Body of pancreas (tissue), 4 donors: ENCODE measurements around the gene SPINK1. TPM values are rescaled to one million over a fixed set of nuclear protein-coding genes. Genes with fewer than 3 reads are reported as not detected.
"Not testable (repeated sequence)": the region's sequence is repeated elsewhere in the genome, so short reads cannot be mapped to it uniquely, and the experiment has no call there.

Source experiments
- ATAC-seq: fragments of 150-250 bp; one replicate; pipeline ENCODE4 v1.9.1; 2016
- DNase-seq, 4 donors: peaks; one replicate each; pipeline ENCODE4 v3.0.0-alpha.2; 2019
- H3K27ac ChIP-seq, 4 donors: fragments of 200-600 bp; sonication (generic); 1 replicate in 3 of 4; 2 replicates in 1 of 4; pipeline versions ENCODE4 v1.5.1 to v1.6.1; 2016 to 2019; ENCODE audit warnings: mild to moderate bottlenecking in 1 of 4, mixed read lengths in 1 of 4, moderate library complexity in 1 of 4
- H3K27me3 ChIP-seq, 2 donors: fragments of 200-600 bp; sonication (generic); one replicate each; pipeline ENCODE4 v1.6.0; 2016; ENCODE audit warnings: mild to moderate bottlenecking in 1 of 2
- H3K36me3 ChIP-seq, 2 donors: fragments of 200-600 bp; sonication (generic); replicated peaks in 1 of 2; 2 replicates each; pipeline ENCODE4 v1.5.1; 2016; ENCODE audit warnings: low read depth in 2 of 2; ENCODE audit not compliant: insufficient read depth in 1 of 2
- H3K4me1 ChIP-seq: fragments of 200-600 bp; sonication (generic); one replicate; pipeline ENCODE4 v1.6.0; 2016
- H3K4me3 ChIP-seq, 2 donors: fragments of 200-600 bp; sonication (generic); 1 replicate in 1 of 2; 2 replicates in 1 of 2; pipeline ENCODE4 v1.5.1; 2016 to 2019
- H3K9me3 ChIP-seq, 3 donors: fragments of 200-600 bp; sonication (generic); 1 replicate in 2 of 3; 2 replicates in 1 of 3; pipeline ENCODE4 v1.5.1; 2016
- POLR2A ChIP-seq, 3 donors: fragments of 450-650 bp; IDR thresholded peaks; one replicate each; pipeline ENCODE4 v1.6.1; 2016; ENCODE audit warnings: antibody characterized with exemption in 3 of 3, mild to moderate bottlenecking in 2 of 3
- WGBS, 2 donors: methylation state at CpG; one replicate each; pipeline ENCODE4 v1.1.5; 2017; 5-methylcytosine and 5-hydroxymethylcytosine counted together
- intact Hi-C: fragments of 100-400 bp; cut with DNase I; formaldehyde crosslinking; loops from one replicate; pipeline ENCODE4 v1.15.1; 2023
- total RNA-seq, 2 donors: library from RNA; depleted of rRNA; stranded (reverse); fragments of >200 nt; gene quantifications; one replicate each; pipeline ENCODE4 v1.1.0, GENCODE V29; 2016
- TF ChIP-seq, protein P1 (sequence below), 7 experiments: fragments of 450-650 bp in 4 of 7; fragments of 200-600 bp in 3 of 7; sonication (generic) in 3 of 7; IDR thresholded peaks; one replicate each; pipeline ENCODE4 v1.5.1; 2016 to 2019; ENCODE audit warnings: antibody characterized with exemption in 7 of 7

The SPINK1 gene
- total RNA-seq, 2 donors from 2014 or later, result 3,901 to 5,969 TPM

DNA sequence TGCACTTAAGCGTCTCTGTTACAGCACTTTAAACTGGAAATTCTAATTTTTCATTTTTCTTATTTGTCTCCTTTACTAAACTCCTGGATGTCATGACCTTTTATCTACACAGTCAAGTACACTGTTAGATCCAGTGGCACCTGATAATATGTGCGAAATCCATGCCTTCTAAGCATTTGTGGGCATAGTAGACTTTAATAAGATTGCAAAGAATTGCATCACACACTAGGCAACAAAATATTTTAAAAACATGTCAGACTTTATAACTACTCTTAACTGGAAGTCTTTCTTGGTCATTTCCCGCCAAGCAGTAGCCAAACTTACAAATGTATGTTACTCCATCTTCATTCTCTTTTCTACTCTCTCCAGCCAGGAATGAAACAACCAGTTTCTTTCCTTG, 5.0 kb upstream of the SPINK1 start:
- no peaks in the 10 kb centered on the region for H3K9me3 ChIP-seq
- peak overlapping the region; percentile 25 to 83 (median 76) for H3K27ac ChIP-seq
- WGBS, 2 donors, result 30 to 36% methylated on average over 3 of the region's 3 CpGs
- intact Hi-C loops, result no loop called here
- H3K27me3 ChIP-seq, result no peaks in the 10 kb centered on the region
- peak in 2 of 3 donors; percentile 23 to 38 for TF ChIP-seq POLR2A (IDR thresholded peaks at IDR 0.05)
- TF ChIP-seq, protein P1, sequence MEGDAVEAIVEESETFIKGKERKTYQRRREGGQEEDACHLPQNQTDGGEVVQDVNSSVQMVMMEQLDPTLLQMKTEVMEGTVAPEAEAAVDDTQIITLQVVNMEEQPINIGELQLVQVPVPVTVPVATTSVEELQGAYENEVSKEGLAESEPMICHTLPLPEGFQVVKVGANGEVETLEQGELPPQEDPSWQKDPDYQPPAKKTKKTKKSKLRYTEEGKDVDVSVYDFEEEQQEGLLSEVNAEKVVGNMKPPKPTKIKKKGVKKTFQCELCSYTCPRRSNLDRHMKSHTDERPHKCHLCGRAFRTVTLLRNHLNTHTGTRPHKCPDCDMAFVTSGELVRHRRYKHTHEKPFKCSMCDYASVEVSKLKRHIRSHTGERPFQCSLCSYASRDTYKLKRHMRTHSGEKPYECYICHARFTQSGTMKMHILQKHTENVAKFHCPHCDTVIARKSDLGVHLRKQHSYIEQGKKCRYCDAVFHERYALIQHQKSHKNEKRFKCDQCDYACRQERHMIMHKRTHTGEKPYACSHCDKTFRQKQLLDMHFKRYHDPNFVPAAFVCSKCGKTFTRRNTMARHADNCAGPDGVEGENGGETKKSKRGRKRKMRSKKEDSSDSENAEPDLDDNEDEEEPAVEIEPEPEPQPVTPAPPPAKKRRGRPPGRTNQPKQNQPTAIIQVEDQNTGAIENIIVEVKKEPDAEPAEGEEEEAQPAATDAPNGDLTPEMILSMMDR (IDR thresholded peaks at IDR 0.05), result no peak
- ATAC-seq (peak; percentile 8), DNase-seq (no peak)
- no peaks in the 10 kb centered on the region for H3K36me3 ChIP-seq
- no peak overlapping the region for H3K4me3 ChIP-seq
- peaks cover 73% of the 10 kb centered on the region for H3K4me1 ChIP-seq

GRCh38 chr5:147835386-147835798, 3.9 kb upstream of the SPINK1 start:
- peak overlapping the region; percentile 27 to 83 (median 76) for H3K27ac ChIP-seq

DNA sequence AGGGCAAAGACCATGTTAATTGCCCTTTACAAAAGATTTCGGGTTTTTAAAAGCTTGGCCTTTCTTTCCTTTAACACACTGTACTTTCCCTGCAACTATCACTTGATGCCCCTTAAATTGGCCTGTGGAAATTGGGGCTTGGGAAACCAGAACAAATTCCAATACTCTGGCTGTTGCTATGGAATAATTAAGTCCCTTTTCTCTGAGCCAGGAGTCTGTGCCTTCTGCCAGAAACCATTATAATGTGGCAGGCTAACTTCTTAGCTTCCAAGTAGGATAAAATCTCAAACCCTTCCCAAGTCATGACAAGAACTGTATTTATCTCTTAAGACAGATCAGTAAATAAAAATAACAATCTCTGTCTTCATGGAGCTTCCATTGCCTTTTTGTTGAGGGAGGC, 1.1 kb upstream of the SPINK1 start:
- 25 to 31% methylated on average over 1 of the region's 1 CpG for WGBS, 2 donors
- no peak for DNase-seq
- H3K27me3 ChIP-seq, result no peaks in the 10 kb centered on the region
- peak overlapping the region; percentile 43 to 83 (median 74) for H3K27ac ChIP-seq
- H3K4me1 ChIP-seq, result peaks cover 50% of the 10 kb centered on the region
- no peak overlapping the region for H3K4me3 ChIP-seq
- no peaks in the 10 kb centered on the region for H3K36me3 ChIP-seq
- H3K9me3 ChIP-seq, result no peaks in the 10 kb centered on the region
- TF ChIP-seq, protein P1 (IDR thresholded peaks at IDR 0.05), result no peak
- TF ChIP-seq POLR2A (IDR thresholded peaks at IDR 0.05), result no peak
- intact Hi-C loops, result no loop called here
- no peak for ATAC-seq

More at GRCh38 chr5:147835386-147835798, 3.9 kb upstream of the SPINK1 start:
- peak in 1 of 3 donors; percentile 8 for TF ChIP-seq POLR2A (IDR thresholded peaks at IDR 0.05)
- TF ChIP-seq, protein P1 (IDR thresholded peaks at IDR 0.05), result no peak
- no peaks in the 10 kb centered on the region for H3K36me3 ChIP-seq
- no peaks in the 10 kb centered on the region for H3K9me3 ChIP-seq
- DNase-seq, result peak in 3 of 4 donors; percentile 34 to 52 (median 47)
- whole genome bisulfite sequencing, 2 donors, result 3 to 15% methylated on average over 2 of the region's 2 CpGs
- H3K27me3 ChIP-seq, result no peaks in the 10 kb centered on the region
- no peak overlapping the region for H3K4me3 ChIP-seq
- intact Hi-C loops, result no loop called here
- ATAC-seq, result peak; percentile 67
- peaks cover 73% of the 10 kb centered on the region for H3K4me1 ChIP-seq

DNA sequence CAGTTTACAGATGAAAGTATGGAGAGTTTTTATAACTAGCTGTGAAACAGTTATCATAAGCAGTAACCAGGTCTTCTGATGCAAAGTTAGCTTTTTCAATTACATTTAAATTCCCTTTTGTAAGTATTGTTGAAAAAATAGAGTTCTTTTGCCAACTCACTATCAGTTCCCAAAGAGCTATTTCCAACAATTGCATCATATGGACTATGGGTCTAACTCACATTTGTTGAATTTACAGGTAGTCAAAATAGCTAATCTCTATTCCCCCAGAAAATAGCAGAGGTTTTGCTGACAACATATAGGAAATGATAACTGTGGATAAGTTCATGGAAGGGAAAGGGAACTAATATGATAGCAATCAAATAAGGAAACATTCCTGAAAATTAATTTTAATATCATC, 1.4 kb downstream of the SPINK1 start:
- Histone ChIP-seq H3K4me3 (peak overlapping the region; percentile 66 to 69), H3K27me3 (no peaks in the 10 kb centered on the region), H3K36me3 (no peaks in the 10 kb centered on the region), H3K4me1 (peaks cover 32% of the 10 kb centered on the region), H3K27ac (peak overlapping the region; percentile 52 to 83 (median 74)), H3K9me3 (peaks cover 0 to 6% (median 0%) of the 10 kb centered on the region in 3 donors)
- DNase-seq, result no peak
- intact Hi-C loops, result no loop called here
- no peak for ATAC-seq
- TF ChIP-seq, protein P1 (IDR thresholded peaks at IDR 0.05), result no peak
- peak in 1 of 3 donors; percentile 19 for TF ChIP-seq POLR2A (IDR thresholded peaks at IDR 0.05)

GRCh38 chr5:147827017-147827416, 4.5 kb downstream of the SPINK1 start:
- ATAC-seq, H3K9me3 ChIP-seq, H3K27me3 ChIP-seq, H3K36me3 ChIP-seq, intact Hi-C loops: not testable (repeated sequence)
- WGBS, 2 donors, result 29 to 43% methylated on average over 5 of the region's 5 CpGs
- TF ChIP-seq POLR2A (IDR thresholded peaks at IDR 0.05), result peak; percentile 17 to 62 (median 58)
- peak overlapping the region; percentile 39 to 83 (median 74) for H3K27ac ChIP-seq
- peak overlapping the region; percentile 35 to 66 for H3K4me3 ChIP-seq
- DNase-seq, result peak in 3 of 4 donors; percentile 29 to 55 (median 48)
- H3K4me1 ChIP-seq, result peaks cover 34% of the 10 kb centered on the region
